ENCODE measurements around the gene SETD1B.
A peak's percentile ranks its signal among the peaks of the same experiment; 100 is the strongest.

The SETD1B gene

GRCh38 chr12:121822393-121823100 is 18.7 kb downstream of the SETD1B start:
- Histone ChIP-seq H3K27ac (ENCODE audit: low read length) (no peak overlapping the region), H3K36me3 (ENCODE audit: insufficient read depth, low read length) (peaks cover 89% of the 10 kb centered on the region), H3K27me3 (ENCODE audit: insufficient read depth, low read length, poor library complexity) (no peaks in the 10 kb centered on the region), H3K4me3 (ENCODE audit: low read depth in 1 of 2, low read length in 2 of 2) (no peak overlapping the region), H3K4me2 (ENCODE audit: insufficient read depth, low read length) (no peak overlapping the region), H3K4me1 (ENCODE audit: insufficient read depth, low read length) (no peaks in the 10 kb centered on the region), H3K9ac (ENCODE audit: low read depth, low read length) (no peak overlapping the region), H2AFZ (ENCODE audit: low read depth, low read length) (no peak overlapping the region), H3K79me2 (ENCODE audit: insufficient read depth, low read length) (peaks cover 20% of the 10 kb centered on the region), H4K20me1 (ENCODE audit: insufficient read depth, low read length) (peaks cover 34% of the 10 kb centered on the region), H3K9me3 (ENCODE audit: insufficient read depth, low read length, severe bottlenecking) (no peaks in the 10 kb centered on the region)
- ATAC-seq (ENCODE audit: insufficient read depth, low read depth) (no peak), DNase-seq (no peak)
- TF ChIP-seq, protein P1, sequence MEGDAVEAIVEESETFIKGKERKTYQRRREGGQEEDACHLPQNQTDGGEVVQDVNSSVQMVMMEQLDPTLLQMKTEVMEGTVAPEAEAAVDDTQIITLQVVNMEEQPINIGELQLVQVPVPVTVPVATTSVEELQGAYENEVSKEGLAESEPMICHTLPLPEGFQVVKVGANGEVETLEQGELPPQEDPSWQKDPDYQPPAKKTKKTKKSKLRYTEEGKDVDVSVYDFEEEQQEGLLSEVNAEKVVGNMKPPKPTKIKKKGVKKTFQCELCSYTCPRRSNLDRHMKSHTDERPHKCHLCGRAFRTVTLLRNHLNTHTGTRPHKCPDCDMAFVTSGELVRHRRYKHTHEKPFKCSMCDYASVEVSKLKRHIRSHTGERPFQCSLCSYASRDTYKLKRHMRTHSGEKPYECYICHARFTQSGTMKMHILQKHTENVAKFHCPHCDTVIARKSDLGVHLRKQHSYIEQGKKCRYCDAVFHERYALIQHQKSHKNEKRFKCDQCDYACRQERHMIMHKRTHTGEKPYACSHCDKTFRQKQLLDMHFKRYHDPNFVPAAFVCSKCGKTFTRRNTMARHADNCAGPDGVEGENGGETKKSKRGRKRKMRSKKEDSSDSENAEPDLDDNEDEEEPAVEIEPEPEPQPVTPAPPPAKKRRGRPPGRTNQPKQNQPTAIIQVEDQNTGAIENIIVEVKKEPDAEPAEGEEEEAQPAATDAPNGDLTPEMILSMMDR (IDR thresholded peaks at IDR 0.05; ENCODE audit: borderline replicate concordance, extremely low read depth, low read length, poor library complexity, severe bottlenecking): no peak
- no peak for TF ChIP-seq EZH2 (IDR thresholded peaks at IDR 0.05; ENCODE audit: borderline replicate concordance, low read depth, low read length, severe bottlenecking)

- no peak overlapping the region for H3K4me3 ChIP-seq (ENCODE audit: low read depth in 1 of 2, low read length in 2 of 2)
- no peaks in the 10 kb centered on the region for H3K27me3 ChIP-seq (ENCODE audit: insufficient read depth, low read length, poor library complexity)
- H3K36me3 ChIP-seq (ENCODE audit: insufficient read depth, low read length): peaks cover 89% of the 10 kb centered on the region
- DNase-seq (no peak), ATAC-seq (ENCODE audit: insufficient read depth, low read depth) (no peak)
- no peak overlapping the region for H2AFZ ChIP-seq (ENCODE audit: low read depth, low read length)
- no peaks in the 10 kb centered on the region for H3K9me3 ChIP-seq (ENCODE audit: insufficient read depth, low read length, severe bottlenecking)
- H4K20me1 ChIP-seq (ENCODE audit: insufficient read depth, low read length): peaks cover 28% of the 10 kb centered on the region
- no peak overlapping the region for H3K9ac ChIP-seq (ENCODE audit: low read depth, low read length)
- no peak for TF ChIP-seq EZH2 (IDR thresholded peaks at IDR 0.05; ENCODE audit: borderline replicate concordance, low read depth, low read length, severe bottlenecking)
- TF ChIP-seq, protein P1 (IDR thresholded peaks at IDR 0.05; ENCODE audit: borderline replicate concordance, extremely low read depth, low read length, poor library complexity, severe bottlenecking): peak; percentile 24
- H3K79me2 ChIP-seq (ENCODE audit: insufficient read depth, low read length): peaks cover 14% of the 10 kb centered on the region
- H3K4me2 ChIP-seq (ENCODE audit: insufficient read depth, low read length): no peak overlapping the region
- no peaks in the 10 kb centered on the region for H3K4me1 ChIP-seq (ENCODE audit: insufficient read depth, low read length)
- no peak overlapping the region for H3K27ac ChIP-seq (ENCODE audit: low read length)
These were observed 19.4 kb downstream of the SETD1B start for GRCh38 chr12:121823101-121823726.

- TF ChIP-seq EZH2 (IDR thresholded peaks at IDR 0.05; ENCODE audit: borderline replicate concordance, low read depth, low read length, severe bottlenecking): no peak
- TF ChIP-seq, protein P1 (IDR thresholded peaks at IDR 0.05; ENCODE audit: borderline replicate concordance, extremely low read depth, low read length, poor library complexity, severe bottlenecking): no peak
- peaks cover 92% of the 10 kb centered on the region for H3K36me3 ChIP-seq (ENCODE audit: insufficient read depth, low read length)
- no peak for ATAC-seq (ENCODE audit: insufficient read depth, low read depth)
- no peak overlapping the region for H3K4me2 ChIP-seq (ENCODE audit: insufficient read depth, low read length)
- H3K27ac ChIP-seq (ENCODE audit: low read length): no peak overlapping the region
- no peak for DNase-seq
- peaks cover 34% of the 10 kb centered on the region for H4K20me1 ChIP-seq (ENCODE audit: insufficient read depth, low read length)
- H3K4me3 ChIP-seq (ENCODE audit: low read depth in 1 of 2, low read length in 2 of 2): no peak overlapping the region
- H3K9me3 ChIP-seq (ENCODE audit: insufficient read depth, low read length, severe bottlenecking): no peaks in the 10 kb centered on the region
- H3K9ac ChIP-seq (ENCODE audit: low read depth, low read length): no peak overlapping the region
- no peak overlapping the region for H2AFZ ChIP-seq (ENCODE audit: low read depth, low read length)
- H3K79me2 ChIP-seq (ENCODE audit: insufficient read depth, low read length): peaks cover 16% of the 10 kb centered on the region
- no peaks in the 10 kb centered on the region for H3K27me3 ChIP-seq (ENCODE audit: insufficient read depth, low read length, poor library complexity)
- H3K4me1 ChIP-seq (ENCODE audit: insufficient read depth, low read length): no peaks in the 10 kb centered on the region
These were observed 19.9 kb downstream of the SETD1B start for GRCh38 chr12:121823727-121824115.

Measured in DND-41 (cell line).